ENCODE measurements around the gene NACC2.
A peak's percentile ranks its signal among the peaks of the same experiment; 100 is the strongest.

Gene NACC2

GRCh38 chr9:136091582-136092352 is 3.3 kb downstream of the NACC2 start:
- no peak for DNase-seq

- DNase-seq = peak; percentile 7
These were observed 4.1 kb downstream of the NACC2 start for GRCh38 chr9:136090768-136091581.

- no peak for DNase-seq
These were observed 4.9 kb downstream of the NACC2 start for GRCh38 chr9:136090056-136090735.

GRCh38 chr9:136089697-136090045 is 5.4 kb downstream of the NACC2 start:
- DNase-seq = peak; percentile 15

GRCh38 chr9:136088939-136089696 is 6.0 kb downstream of the NACC2 start:
- no peak for DNase-seq

- DNase-seq = no peak
These were observed 6.6 kb downstream of the NACC2 start for GRCh38 chr9:136088481-136088938.

GRCh38 chr9:136087741-136088480 is 7.2 kb downstream of the NACC2 start:
- no peak for DNase-seq

- DNase-seq = no peak
These were observed 7.9 kb downstream of the NACC2 start for GRCh38 chr9:136086951-136087740.

- DNase-seq = no peak
These were observed 8.7 kb downstream of the NACC2 start for GRCh38 chr9:136086213-136086881.

- no peak for DNase-seq
These were observed 9.3 kb downstream of the NACC2 start for GRCh38 chr9:136085815-136086212.

GRCh38 chr9:136084063-136084944 is 10.8 kb downstream of the NACC2 start:
- DNase-seq = no peak

GRCh38 chr9:136083558-136084062 is 11.5 kb downstream of the NACC2 start:
- DNase-seq = no peak

GRCh38 chr9:136082496-136083361 is 12.4 kb downstream of the NACC2 start:
- no peak for DNase-seq

- DNase-seq = no peak
These were observed 13.1 kb downstream of the NACC2 start for GRCh38 chr9:136081826-136082495.

- DNase-seq = no peak
These were observed 13.8 kb downstream of the NACC2 start for GRCh38 chr9:136081113-136081825.

- DNase-seq = no peak
These were observed 14.4 kb downstream of the NACC2 start for GRCh38 chr9:136080716-136081112.

GRCh38 chr9:136079916-136080246 is 15.2 kb downstream of the NACC2 start:
- no peak for DNase-seq

Measured in kidney glomerular epithelial cell (primary cell).